GM19328 (cell line): ENCODE data around the gene SYT7.

ENCODE experiments used
- ATAC-seq: cut with Tn5 transposase; IDR thresholded peaks from one replicate; pipeline ENCODE4 v1.9.1; 2021; ENCODE audit warnings: mild to moderate bottlenecking, moderate library complexity; ENCODE audit not compliant: unreplicated experiment

Gene SYT7

DNA sequence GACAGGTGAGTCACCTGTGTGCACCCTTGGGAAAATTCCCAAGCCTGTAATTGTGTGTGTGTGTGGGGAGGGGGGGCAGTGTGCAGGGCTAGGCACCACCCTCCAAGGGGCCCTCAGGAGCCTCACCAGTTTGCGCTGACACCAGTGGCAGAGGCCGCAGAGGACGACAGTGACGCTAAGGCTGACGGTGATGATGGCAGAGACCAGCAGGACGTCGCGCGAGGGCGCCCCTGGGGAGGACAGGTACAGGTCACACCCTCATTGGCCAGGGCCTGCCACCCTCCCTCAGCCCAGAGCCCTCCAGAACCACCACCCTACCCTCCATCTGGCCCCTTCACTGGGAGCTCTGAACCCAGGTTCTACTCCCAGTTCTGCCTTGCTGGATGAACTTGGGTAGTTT, 24.9 kb downstream of the SYT7 start:
- no peak for ATAC-seq

DNA sequence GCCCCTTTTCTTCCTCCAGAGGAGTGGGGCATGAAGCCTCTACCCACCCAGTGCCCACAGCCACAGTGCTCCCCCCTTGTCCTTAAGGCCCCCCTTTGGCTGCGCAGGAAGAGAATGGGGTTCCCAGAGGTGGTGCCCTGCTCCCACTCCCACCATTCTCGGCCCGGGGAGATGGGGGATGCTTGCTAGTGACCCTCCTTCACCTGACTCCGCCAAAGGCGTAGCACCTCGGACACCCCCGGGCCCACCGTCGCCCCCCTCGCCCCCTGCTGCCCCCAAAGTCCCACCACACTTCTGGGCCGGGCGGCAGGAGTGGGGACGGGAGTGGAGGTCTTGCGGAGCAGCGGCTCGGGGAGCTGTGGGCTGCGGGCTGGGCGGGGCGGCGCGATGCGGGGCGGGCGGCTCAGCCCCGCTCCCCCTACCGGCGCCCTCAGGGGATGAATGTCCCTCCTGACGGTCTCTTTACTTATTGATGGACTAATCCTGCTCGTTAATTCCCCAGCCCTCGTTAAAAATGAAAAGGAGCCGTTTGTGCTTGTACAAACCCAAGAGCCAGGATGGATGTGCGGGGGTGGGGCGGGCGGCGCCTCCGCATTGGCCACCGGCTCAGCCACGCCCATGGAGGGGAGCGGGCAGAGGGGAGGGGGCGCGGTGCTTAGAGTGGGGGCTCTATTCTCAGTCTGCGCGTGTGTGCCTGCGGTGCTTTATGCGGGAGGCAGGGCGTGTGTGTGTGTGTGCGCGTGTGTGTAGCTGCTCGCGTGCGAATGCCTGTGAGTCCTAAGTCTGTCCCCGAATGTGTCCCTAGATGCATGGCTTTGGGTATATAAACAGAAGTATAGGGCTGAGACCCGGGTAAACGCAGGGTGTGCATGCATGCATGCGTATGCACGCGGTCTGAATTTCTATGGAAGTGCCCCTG, 25.6 kb downstream of the SYT7 start:
- no peak for ATAC-seq

DNA sequence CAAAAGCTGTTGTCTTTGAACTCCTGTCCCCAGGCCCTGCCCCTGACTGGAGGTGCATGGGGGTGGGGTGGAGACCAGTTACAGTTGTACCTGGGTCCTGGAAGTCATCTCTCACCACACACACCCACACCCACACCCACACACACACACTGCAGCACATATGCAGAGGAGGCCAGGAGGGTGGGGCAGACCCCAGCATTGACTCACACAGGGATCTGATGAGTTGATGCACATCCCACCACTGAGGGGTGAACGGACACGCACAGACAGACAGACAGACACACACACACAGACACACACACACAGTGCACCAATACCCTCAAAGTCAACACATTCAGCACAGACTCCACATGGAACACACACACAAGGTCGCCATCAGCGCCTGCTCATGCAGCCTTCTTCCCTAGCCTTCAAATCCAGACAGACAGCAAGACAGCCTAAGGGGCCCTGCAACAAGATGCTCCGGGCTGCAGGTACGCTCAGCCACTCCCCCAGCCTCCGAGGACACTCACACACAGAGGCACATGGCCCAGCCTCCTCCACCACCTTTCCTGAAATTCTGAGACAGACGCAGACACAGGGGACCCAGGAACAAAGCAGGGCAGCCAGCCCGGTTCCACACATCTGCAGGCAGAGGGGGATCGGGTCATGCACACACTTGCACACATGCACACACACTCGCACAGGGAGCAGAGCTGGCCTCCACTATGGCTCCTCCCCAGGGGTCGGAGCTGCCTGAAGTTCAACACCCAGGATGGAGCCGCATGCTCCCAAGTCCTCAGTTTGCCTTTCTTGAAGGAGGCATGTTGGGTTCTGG, 26.5 kb downstream of the SYT7 start:
- no peak for ATAC-seq

DNA sequence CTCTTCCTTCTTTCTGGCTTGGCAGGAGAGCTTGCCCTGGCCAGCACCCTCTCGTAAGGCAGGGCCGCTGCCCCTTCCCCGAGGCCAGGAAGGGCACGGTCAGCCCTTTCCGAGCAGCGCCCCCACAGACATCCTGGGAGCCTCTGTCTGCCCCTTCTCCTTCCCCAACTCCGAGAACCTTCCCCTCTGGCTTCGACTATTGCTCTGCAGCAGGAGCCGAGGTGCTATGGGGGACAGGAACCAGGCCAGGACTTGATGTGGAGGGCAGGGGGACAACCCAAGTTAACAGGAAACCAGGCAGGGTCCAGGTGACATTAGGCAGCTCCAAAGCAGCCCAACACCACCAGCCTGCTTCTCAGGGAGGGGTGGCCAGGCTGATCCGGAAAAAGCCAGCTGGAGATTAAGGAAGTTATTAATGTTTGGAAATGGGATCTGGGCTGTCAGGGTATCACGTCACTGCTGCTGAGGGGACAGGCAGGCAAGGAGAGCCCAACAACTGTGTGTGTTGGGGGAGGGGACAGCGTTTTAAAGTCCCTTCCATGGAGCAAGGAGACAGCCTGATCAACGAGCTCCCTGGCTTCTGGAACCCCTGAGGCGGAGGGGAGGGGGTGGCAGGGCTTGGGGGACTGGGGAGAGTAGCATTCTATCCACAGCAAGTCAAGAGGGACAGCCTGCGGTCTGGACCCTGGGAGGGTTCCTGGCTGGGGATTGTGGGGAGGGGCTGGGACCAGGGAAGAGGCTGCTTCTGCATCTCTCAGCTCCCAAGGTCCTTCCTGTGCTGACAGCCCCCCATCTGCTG, 27.3 kb downstream of the SYT7 start:
- ATAC-seq, result no peak

DNA sequence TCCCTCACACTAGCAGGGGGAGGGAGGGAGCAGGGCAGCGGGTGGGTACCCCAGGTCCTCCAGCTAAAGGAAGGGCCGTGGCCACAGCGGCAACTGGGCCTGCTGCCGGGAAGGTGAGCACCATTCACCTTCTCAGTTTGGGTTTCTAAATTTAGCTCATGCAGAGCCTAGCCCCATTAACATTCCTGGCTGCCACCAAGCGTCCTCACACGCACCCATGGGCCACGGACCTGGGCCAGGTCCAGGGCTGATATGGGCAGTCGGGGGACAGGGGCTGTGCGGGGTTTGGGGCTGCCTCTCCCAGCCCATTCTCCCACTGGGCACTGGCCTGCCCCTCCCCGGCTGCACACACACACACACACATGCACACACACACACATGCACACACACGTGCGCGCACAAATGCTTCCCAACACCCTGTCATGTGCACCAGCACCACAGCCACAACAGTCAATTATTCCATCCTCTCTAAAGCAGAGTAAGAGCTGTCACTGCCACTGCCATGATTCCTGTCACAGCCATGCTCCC, 28.7 kb downstream of the SYT7 start:
- ATAC-seq, result no peak

DNA sequence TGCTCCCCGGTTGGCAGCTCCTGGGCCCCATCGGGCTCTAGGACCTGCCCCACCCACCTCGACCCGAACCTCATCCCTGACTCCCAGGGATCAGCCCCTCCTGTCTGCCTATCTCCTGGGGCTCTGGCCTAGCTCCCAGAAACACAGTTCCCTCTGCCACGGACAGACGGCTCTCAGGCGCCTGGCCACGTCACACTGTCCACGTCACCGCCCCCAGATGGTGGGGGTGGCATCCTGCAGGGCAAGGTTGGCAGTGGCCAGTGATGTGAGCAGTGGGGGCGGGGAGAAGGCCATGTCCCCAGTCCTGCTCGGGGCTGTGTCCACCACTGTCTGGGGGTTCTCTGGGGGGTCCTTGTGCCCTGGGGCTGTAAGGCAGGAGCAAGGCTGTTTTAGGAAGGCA, 29.2 kb downstream of the SYT7 start:
- no peak for ATAC-seq

DNA sequence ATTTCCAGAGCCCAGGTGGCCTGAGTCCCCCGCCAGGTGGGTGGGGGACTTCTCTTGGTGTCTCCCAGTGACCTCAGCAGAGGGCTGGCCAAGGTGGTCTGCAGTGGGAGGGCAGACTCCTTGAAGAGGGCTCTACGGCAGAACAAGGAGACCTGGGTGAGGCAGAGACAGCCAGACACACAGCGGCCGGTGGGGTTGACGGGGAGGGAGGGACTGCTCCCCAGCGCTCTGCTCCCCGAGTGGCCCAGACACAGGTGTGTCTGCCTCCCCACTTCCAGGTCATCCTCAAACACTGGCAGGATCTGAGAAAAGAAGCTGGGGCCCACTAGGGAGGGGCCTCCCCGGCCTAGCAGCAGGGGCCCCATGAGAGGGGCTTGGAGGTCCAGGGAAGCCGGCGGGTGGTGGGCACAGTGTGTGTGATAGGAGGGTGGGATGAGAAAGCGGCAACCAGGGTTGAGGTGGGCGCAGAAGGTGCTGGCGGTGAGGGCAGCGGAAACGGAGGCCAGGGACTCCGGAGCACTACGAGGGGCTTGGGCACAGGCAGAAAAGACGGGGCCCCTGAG, 30.1 kb downstream of the SYT7 start:
- no peak for ATAC-seq

DNA sequence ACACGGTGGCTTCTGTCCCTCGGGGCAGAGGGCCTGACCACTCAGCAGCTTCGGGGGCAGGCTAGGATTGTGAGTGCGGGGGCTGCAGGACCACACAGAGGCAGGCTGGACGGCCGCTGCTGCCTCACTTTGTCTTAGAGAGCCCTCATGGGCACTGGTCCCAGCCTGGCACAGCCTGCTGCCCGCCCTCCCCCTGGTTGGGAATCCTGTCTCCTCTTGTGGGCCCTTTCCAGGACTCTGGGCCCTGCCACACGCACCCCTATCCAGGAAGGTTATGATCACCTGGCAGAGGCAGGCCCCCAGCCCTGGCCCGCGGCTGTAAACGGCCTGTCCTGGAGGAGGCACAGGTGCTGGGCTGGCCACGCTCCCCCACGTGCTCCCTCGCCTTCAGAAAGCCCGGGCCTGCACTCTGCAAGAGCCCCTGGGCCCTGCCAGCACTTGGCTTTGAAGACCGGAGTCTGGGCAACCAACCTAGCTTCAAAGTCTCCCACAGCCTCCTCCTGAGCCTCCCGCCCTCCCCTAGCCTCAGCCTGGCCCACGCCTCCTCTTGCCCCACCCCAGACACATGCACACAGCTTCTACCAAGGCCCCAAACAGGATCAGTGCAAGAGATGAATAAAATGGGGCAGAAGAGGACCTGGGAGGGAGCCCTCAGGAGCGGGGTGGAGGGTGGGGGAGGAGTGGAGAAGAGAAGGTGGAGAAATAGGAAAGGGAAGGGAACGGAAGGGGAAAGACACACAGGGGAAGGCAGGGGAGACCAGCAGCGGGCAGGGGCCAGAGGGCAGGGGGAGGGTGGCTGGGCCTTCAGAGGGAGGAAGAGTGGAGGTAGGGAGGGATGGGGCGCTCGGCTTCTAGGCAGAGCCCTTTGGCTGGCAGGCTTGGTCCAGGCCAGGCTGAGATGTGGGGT, 31.0 kb downstream of the SYT7 start:
- ATAC-seq, result no peak

DNA sequence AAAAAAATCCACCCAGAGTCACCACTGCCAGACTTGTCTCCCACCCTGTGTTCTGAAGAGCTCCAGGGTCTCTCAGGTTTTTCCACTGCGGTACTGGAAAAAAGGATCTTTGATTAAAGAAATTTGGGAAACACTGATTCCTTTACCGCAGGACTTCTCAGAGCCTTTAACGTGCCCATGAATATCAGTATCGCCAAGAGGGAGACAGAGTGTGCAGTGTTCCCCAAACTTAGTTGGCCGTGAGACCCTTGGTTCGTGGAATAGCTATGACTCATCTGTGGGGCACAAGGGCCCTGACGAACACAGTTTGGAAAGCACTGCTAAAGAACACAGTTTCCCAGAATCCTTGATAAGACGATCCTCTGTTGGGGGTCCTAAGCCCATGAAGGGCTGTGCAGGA, 31.7 kb downstream of the SYT7 start:
- ATAC-seq, result no peak

DNA sequence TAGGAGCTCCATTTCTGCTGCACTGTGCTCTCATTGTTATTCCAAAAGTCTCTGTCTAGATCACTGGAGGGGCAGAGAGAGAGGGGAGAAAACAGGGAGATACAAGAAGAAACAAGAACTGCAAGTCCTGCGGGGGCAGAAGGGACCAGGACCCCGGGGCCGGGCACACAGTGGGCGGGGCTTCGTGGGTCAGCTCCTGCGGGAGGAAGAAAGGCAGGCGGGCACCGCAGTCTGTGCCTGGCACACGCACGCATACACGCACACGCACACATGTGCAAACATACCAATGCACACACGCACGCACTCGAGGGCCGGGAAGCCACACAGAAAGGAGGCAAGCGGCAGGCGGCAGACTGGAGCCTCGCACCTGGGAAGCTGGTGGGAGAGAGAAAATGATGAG, 33.6 kb downstream of the SYT7 start:
- no peak for ATAC-seq

DNA sequence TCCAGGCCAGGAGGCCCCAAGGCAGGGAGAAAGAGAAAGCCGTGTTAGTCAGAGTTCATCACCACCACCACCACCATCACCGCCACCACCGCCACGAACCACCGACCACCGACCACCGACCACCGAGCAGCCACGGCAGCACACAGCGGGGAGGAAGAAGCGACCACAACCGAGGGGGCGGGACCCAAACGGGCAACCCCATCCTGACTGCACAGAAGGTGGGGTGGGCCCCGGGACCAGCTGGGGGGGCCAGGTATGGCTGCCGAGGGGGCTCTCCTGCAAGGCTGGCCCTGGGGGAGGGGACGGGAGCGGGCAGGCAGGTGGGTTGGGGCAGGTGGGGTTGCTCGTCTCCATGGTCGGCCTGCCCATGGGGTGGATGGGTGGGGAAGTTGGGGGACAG, 34.2 kb downstream of the SYT7 start:
- no peak for ATAC-seq

DNA sequence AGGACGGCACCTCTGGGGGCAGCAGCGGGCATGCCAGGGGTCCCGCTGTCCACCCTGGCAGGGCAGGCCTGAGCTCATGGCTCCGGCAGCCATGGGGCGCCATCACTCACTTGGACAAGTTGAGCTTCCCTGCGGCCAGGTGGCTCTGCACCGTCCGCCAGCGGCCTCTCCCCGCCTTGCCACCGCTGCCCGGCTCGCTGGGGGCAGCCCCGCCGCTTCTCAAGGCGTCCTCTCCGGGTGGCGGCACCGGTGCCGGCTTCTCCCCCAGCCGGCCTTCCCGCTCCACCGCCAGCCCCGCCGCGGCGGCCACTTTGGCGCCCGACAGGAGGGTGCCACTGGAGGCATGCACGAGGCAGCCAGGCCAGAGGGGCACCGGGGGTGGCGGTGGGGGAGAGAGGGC, 35.0 kb downstream of the SYT7 start:
- no peak for ATAC-seq

DNA sequence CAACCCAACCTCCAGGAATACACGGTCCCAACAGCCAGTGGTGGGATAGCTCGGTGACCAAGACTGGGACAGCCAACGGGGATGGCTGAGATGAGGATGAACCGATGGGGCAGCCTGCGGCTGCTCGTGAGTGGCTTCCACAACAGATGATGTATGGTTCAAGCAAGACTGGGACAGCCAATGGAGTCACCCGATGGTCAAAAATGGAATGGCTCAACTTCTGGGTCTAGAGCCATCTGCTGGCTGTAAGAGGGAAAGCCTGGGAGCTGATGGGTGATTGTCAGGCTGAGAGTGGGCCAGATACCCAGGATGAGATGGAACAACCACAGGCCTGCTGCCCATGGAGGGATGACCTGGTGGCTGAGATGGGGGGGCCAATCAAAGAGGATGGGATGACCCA, 35.5 kb downstream of the SYT7 start:
- ATAC-seq, result no peak

DNA sequence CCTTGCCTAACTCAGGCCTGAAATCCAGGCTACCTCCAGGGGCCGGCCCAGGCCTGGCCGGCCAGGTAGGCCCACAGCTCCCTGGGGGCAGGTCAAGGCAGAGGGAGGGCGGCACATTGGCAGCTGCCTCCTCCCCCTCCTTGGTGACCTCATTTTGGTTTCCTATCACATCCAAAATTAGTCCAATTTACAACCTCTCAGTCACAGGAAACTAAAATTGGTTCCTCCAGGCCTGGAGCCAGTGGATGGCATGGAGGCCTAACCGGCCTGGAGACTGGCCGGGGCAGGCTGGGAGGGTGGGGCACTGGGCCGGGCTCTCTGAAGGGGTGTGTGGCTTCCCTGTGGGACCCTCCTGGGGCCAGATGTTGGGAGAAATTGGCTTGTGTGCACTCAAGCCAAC, 36.4 kb downstream of the SYT7 start:
- ATAC-seq, result no peak

DNA sequence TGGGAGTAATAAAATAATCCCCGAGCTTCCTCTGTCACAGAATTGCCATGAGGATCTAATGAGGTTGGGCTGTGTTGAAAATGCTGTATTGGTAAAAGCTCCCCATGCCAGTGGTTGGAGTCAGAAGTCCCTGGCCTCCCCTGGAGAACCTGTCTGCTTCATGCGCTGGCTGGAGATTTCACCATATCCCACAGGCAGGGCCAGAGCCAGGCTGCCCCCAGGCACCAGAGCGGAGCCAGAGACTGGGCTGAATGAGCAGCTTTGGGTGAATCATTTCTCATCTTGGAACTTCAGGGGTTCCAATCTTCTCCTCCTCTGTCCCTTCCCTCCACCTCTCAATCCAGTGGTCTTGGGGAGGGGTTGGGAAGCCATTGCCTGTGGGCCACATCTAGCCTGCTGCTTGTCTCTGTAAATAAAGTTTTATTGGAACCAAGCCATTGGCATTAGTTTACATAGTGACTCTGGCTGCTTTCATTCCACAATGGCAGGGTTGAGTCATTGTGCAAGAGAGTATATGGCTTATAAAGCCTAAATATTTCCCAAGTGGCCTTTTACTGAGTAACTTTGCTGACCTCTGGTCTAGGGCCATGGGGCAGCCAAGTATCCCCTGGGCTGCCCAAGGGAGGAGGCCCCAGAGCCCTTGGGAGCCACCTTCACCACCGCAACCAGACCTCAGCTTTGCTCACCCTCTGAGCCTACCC, 37.1 kb downstream of the SYT7 start:
- no peak for ATAC-seq

DNA sequence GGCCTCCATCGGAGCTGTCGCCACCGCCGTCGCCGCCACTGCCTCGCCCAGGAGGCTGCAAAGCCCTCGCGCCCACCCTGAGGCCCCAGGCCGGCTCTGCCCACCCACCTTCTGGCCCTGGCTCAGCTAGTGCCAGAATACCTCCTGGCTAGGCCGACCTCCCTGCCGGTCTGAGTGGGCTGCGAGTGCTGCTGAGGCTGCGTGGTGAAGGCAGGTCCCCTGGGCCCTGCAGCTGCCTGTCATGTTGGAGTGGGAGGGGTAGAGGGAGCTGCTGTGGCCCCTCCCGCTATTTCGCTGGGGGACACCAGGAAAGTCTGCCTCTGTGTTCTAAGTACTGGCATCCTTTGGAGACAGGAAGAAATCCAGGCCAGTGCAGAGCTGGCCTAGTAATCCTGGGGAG, 38.2 kb downstream of the SYT7 start:
- no peak for ATAC-seq

DNA sequence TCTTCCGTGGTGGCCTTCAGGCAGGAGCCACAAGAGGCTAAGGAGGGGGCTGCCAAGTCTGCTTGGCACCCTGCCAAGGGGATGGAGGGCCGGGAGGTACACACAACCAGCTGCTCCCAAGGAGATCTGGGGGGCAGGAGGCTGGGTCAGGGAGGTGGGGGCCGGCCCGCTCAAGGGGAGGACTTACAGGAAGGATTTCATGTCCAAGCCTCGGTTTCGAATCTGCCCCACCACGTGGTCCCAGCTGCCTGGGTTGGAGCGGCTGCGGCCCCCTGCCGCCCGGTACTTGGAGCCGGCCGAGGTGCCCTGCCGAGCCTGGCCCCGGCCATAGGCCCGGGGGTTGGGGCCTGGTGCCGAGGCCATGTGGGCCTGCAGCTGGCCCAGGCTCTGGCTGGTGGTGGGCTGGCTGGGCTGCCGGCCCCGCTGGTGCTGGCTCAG, 38.8 kb downstream of the SYT7 start:
- no peak for ATAC-seq

DNA sequence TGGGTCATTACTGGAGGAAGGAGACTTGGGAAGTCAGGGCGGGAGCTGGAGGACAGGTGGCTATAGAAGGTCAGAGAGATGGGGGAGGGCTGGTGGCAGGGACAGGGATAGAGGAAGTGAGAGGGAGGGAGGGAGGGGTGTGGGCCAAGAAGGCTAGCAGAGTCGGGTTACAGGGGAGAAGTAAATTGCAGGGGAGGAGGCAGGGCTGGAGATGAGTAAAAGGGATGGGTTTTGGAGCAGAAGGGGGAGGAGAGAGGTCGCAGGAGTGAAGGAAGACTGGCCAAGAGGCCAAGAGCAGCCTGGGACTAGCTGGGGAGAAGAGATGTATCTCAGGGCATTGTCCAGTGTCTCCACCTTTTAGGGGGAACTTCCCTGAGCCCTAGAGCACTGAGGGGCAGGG, 39.3 kb downstream of the SYT7 start:
- no peak for ATAC-seq

DNA sequence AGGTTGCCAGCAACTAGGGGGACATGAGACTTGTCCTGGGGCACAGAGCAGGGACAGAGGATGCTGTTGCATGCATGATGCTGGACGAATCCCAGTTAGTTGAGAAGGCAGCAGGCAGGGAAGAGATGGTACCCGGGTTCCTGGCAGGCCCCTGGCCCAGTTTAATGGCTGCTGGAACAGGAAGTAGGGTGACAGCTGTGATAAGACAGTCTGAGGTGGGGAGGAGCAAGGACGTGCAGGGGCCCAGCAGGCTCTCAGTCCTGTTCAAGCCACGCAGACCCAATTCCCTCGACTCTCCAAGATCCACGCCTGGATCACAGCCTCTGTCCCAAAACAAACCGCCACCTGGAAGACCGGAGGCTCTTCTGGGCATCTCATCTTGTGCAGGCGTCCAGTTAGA, 40.3 kb downstream of the SYT7 start:
- no peak for ATAC-seq
